ENCODE measurements around the gene SPTBN5.

The SPTBN5 gene

DNA sequence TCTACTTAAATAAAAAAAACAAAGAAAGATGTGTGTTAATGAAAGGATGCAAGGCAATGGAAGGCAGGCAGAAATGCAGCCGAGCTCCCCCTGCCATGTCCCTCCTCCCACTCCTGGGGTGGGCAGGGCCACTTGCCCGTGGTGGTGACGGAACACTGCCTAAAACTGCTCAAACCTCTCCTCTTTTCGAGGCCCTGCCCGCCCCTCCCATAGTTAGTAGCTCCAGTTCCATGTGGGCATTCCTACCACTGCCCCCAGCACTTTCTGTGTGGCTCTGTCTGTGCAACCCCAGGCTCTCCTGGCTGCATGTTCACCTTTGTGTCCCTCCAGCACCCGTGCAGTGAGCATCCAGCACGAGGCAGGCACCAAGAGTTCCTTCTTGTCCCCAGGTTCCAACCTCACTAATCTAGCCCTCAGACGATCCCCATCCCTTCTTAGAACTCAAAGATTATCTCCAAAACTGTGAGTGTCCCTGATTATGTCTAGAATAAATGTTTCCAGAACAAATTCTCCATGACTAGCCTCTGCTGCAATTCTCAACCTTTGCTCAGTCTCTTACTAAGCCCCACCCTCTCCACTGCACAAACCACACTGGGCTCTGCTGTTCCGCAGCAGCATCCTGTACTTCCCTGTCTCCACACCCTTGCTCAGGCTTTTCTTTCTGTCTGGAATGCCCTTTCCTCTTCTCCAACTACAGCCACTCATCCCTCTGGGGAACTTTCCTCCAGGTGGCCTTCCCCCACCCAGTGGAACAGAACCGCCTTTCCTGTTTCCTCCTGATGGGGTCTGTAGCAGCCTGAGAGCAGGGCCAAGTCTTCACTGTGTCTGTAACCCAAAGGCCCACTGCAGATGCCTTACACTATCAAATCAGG lies 32.6 kb upstream of the SPTBN5 start:
- no peak for DNase-seq (ENCODE audit: low spot score)

DNA sequence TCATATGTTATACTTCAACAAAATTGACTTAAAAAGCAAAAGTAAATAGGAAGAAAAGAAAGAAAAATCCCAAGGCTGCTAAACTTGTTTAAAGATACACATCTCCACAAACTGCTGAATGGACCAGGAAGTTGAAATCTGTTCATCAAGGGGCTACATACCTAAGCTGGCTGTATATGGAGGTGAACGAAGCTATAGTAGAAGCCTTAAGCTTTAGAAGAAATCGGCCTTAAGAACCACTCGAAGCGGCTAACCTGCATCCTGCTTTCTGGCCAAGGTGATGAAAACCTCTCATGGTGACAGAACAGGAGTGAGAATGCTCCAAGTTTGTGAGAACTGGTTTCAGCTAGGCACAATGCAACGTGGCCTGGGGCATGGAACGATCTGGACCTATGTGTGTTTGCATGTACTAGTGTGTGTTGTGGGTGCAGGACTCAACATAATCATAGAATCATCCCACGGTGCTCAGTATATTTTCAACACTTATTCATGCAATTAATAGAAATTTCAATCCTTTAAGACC lies 31.3 kb upstream of the SPTBN5 start:
- no peak for DNase-seq (ENCODE audit: low spot score)

DNA sequence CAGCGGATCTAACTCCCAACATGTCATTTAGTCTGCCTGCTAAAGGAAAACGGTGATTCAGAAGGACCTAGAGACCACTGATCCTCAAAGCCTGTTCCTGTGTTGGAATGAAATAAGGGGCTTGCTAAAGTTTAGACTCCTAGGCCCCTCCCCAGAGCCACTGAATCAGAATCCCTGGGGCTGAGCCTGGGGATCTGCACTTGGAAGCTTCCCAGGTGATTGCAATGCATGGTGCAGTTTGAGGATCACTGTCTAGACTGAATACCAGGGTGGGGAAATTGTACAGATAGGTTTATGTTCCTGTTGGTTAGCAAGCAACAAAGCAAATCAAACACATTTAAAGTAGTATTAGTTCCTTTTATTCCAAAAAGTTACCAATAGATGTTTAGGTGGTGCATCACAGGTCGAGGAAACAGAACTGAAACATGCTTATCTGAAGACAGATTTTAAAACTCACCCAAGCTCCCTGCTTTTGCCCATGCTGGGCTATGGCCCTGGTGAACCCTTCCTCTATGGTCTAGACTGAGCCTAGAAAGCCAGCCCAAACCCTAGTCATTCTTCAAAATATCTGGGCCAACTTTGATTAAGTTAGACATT lies 29.6 kb upstream of the SPTBN5 start:
- DNase-seq (ENCODE audit: low spot score) = no peak

DNA sequence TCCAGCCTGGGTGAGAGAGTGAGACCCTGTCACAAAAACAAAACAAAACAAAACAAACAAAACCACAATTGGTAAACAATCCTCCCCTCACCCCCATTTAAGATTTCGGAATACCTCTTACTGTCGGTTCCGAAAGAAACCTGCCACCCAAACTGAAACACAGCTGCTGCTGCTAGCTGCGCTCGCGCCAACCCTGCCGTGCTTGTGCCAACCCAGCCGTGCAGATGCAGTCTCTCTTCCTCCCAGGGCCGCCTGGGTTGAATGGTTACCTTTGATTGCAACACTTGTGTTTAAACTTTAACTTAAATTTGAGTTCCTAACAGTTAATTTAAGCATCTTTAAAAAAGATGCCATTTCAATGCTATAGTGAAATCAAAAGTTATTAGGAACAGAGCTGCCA lies 28.5 kb upstream of the SPTBN5 start:
- DNase-seq (ENCODE audit: low spot score) = no peak

DNA sequence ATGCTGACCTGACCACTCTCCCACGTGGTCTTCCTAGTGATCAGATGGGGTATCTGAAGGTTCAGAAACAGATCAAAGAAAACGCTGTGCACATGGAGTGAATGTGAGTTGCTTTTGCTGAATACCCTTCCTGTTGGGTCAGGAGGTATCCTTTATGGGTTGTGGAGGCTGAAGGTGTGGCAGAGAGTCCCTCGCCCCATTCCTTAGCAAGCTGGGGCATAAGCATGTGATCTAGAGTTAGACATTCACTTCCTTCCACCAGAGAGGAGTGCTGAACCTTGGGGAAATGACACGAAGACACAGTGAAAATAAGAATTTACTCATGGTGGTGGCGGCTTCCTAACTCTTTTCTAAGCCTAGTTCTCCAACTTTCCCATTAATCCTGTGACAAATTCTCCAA lies 27.8 kb upstream of the SPTBN5 start:
- DNase-seq (ENCODE audit: low spot score) = no peak

DNA sequence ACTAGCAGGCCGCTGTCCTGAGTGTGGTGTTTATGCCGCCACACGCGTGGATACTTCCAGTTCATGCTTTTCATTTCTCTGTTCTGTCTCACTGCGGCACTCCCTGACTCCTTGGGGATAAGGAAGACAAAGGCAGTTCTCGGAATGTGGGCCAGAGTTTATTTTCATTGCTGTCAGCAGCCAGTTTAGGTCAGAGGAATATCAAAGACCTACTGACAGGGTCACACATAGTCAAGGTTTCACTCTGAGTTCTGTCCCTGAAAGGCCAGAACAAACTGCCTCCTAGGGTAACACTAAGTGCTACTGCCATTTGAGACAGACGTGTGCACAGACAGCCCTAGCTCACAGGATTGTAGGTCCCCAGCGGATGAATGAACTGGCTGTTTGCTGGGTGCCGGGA lies 27.3 kb upstream of the SPTBN5 start:
- DNase-seq (ENCODE audit: low spot score) = no peak

DNA sequence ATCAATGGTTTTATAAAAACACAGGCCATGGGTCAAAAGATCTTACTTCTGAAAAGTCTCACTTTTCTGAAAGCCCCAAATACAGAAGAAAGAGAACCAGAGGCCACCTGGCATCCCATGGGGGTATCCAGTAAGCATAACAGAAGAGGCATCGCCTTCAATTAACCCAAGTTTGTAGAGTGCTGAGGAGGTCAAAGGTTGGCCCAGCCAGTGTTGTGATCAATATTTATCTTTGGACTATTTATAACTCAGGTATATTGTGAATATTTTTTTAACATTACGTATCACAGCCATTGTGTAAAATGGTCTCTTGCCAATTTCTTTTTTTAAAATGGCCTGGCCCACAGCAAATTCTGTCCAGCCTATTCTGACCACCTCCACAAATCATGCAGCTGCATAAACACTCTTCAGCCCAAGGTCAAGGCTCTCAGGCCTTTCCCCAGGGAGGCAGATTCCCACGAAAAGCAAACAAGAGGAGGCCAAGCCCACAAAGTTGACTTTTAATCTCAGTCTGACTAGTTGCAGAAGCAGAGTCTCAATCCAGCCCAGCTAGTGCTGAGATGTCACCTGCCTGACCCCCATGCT lies 26.2 kb upstream of the SPTBN5 start:
- DNase-seq (ENCODE audit: low spot score) = no peak

DNA sequence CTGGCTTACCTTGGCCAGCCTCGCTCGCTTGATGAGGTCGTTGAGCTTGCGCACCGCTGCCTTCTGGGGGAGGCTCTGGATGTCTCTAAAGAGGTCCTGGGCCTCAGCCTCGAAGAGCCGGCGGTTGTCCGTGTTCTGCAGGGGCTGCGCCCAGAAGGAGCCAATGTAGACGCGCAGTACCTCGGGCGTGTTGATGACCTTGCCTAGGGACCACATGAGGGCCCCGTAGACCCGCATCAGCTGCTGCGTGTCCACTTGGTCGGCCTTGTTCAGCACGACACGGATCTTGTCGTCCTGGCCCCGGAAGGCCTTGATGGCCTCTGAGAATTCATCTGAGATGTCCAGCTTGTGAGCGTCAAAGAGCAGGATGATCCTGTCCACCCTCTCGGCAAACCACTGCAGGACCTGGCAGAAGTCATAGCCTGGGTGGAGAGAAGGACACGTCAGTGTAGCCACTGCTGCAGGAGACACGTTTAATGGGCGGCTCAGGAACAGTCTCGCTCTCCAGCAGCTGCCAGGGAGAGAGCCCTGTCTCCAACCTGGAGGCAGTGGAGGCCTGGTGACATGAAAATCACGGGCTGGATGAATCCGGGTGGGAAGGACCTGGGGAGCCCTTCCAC lies 25.5 kb upstream of the SPTBN5 start:
- no peak for DNase-seq (ENCODE audit: low spot score)

DNA sequence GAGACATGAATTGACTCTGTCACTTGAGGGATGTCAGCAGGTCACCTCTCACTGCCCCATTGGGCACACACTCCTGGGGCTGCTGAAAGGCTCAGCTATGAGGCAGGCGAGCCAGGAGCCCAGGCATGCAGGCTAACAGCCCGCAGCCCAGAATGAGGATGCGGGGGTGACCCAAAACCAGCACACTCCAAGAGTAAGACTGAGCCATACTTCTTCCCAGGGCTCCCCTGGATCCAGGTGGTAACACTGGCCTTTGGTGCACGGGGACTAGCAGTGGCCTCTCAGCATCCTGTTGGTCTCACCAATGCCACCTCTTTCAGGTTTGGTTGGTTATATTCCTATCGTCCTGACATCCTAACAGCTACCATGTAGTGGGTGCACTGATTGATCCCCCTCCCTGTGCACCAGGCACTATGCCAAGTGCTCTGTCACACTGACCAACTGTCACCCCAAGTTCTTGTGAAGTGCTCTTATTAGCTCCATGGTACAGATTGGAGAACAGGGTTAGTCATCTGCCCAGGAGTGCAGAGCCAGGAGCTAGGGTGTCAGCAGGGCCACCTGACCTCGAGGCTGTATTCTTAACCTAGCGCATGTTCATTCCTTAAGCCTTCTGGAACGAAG lies 24.8 kb upstream of the SPTBN5 start:
- DNase-seq (ENCODE audit: low spot score) = no peak

DNA sequence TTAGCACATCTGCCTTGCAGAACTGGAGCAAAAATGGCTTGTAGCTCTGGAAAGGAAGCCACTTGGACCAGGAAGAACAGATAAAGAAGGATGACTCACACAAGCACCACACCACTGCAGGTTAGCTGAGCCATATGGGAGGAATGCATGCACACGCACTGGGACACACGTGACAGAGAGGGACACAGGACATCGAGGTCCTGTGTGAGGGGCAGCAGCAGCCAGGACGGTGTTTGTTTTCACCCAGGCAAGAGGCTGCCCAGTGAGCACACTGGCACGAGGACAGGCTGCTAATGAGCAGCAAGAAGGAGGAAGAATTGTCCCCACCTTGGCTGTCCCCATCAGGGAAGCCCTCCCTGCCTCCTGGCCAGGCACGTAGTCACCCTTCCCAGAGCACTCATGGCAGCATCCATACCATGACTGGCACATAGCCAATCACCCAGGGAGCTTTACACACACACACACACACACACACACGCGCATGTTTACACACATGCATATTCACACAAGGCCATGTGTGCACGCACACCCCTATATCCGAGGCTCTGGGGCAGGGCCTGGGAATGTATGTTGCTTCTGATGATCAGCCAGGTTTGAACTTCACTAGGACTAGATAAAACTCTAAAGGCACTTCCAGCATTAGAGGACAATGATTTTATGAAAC lies 24.0 kb upstream of the SPTBN5 start:
- no peak for DNase-seq (ENCODE audit: low spot score)

DNA sequence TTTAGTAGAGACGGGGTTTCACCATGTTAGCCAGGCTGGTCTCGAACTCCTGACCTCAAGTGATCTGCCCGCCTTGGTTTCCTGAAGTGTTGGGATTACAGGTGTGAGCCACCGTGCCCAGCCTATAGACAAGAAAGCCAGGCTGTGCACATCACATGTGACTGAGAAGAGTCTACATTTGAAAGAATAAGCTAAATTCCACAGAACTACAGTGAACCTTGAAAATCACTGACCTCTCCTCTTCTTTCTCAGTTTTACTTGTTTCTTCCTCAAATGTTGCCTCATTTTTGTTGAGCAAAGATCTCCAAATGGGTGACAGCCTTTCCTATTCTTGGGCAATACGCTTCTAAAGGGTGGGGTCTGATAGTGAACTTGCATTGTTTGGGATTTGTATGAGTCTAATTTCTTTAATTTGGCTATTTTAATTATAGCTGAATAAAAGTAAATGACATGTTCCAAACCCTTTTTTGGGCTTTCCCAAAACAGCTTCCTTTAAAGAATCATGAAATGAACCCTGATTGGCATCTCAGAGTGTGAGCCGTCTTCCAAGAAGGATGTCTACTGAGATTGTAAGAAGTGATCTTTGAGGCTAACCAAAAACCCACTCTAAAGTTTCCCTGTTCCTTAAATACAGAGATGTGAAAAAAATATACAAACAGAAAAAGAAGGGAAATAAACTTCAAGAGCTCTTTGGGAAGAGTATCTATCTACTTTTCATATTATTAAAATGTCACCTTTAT lies 21.6 kb upstream of the SPTBN5 start:
- DNase-seq (ENCODE audit: low spot score) = no peak

DNA sequence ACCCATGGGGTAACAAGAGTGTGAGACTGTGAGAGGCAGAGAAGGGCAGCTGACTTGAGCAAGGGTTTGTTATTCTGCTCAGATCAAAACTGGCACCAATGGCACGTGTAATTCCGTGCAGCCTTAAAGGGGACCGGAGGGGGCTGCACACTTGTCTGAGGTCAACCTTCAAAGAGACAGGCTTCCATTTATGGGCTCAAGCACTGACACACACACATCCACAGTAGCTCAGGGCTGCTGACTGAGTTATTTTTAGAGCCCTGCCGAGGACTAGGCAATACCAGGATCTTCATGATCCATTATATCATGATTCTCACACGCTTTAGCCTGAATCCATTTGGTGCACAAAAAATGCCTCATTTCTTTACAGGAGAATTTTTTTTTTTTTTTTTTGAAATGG lies 20.6 kb upstream of the SPTBN5 start:
- no peak for DNase-seq (ENCODE audit: low spot score)

DNA sequence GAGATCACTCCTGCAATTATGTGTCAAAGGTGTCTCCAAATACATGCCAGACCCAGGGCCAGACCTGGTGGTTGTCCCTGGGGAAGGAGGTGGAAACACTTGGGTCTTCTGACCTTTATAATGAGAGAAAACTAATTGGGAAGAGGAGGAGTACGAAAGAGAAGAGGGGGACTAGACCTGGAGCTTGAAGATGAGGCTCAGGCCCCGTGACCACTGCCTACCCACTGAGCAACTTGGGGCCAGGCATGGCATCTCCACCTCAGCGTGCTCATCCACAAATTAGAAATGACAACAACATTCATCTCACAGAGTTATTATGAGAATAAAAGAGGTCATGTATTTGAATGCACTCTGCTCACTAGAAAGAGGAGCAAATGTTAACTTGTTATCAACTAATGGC lies 19.4 kb upstream of the SPTBN5 start:
- no peak for DNase-seq (ENCODE audit: low spot score)

DNA sequence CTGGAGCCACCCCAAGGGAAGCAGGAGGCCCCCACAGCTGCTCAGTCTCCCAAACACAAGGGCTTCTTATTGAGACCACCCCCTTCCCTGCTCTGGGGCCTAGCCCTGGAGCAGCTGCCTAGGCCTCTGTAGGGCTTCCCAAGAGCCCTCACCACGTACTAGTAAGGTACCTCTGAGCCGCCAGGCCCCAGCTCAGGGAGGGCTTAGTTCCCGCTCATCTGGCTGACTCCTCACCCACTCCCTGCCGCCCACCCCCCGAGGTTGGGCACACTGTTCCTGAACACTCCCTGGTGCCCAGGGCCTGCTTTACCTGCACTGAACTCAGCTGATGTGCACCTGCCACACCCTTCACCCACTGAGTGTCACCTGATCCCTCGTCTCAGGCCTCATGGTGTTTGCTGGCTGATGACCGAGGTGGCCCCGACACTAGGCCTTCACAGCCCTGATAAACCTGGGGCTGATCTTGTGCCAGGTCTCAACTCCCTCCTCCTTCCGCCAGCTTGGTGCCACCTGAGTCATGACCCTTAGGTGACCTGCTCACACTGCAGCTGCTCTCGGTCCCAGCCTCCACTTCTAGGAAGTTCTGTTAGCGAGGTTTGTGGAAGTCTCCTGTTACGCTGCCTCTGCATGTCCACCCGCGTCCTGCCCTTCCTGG lies 18.0 kb upstream of the SPTBN5 start:
- no peak for DNase-seq (ENCODE audit: low spot score)

DNA sequence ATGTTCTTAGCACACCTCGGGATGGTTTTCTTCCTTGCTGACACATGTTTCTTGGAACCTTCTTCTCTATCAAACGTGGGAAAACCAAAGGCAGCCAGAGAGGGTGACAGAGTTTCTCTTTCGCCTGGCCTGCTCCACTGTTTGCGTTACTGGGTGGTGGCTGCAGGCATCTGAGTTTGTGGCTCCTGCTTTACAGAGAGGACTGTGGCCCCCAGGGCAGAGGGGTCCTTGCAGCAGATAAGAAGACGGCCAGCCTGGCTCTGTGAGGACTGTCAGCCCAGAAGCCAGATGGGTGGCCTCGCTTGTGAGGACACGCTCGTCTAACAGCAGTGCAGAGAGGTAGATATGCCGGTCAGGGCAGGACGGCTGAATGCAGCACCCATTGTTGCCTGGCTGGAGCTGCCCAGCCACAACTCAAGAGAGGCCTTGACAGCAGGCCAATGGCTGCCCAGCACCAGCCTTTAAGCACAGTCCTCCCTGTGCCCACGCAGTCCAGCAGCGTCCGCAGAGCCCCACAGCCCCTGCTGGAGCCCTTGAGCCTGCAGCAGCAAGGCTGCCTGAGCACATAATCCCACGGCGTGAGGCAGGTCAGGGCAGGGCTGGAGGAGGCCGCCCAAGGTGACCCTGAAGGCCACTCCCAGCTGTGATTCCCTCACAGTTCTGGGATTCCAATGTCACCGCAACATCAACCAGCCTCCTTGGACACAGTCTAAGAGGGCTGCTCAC lies 15.0 kb upstream of the SPTBN5 start:
- no peak for DNase-seq (ENCODE audit: low spot score)

DNA sequence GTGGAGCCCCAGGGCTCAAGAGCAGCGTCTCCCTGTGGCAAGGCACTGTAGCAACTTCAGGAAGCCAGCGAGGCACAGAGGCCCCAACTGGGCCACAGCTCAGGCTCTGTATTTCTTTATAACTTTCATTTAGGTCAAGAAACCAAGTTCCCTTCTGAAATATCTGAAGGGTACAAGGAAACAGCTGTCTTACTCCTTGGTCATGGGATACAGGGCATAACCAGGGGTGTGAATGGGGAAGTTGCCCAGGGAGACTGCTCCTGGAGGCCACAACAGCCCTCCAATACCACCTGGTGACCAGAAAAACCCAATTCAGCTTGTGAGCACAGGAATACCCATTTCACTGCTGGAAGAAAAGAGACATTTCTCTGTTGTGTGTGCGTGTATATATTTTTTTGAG lies 13.3 kb upstream of the SPTBN5 start:
- DNase-seq (ENCODE audit: low spot score) = no peak

DNA sequence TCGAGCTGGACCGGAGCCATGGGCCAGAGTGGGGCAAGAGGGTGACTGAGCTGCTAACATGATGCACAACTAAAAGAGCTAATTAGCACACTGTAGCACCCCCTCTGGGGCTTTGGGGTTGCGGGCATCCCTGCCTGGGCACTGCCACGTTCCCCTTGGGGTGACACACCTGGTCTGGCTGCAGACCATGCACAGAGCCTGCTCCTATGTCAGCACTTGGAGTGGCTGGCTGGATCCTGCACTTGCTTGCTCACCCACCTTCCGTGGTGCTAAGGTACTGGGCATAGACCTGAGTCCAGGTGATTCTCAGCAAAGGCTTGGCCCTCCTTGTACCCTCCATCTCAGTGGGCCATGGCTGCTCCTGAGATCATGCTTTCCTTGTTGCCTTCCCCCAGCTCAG lies 12.8 kb upstream of the SPTBN5 start:
- DNase-seq (ENCODE audit: low spot score) = no peak

DNA sequence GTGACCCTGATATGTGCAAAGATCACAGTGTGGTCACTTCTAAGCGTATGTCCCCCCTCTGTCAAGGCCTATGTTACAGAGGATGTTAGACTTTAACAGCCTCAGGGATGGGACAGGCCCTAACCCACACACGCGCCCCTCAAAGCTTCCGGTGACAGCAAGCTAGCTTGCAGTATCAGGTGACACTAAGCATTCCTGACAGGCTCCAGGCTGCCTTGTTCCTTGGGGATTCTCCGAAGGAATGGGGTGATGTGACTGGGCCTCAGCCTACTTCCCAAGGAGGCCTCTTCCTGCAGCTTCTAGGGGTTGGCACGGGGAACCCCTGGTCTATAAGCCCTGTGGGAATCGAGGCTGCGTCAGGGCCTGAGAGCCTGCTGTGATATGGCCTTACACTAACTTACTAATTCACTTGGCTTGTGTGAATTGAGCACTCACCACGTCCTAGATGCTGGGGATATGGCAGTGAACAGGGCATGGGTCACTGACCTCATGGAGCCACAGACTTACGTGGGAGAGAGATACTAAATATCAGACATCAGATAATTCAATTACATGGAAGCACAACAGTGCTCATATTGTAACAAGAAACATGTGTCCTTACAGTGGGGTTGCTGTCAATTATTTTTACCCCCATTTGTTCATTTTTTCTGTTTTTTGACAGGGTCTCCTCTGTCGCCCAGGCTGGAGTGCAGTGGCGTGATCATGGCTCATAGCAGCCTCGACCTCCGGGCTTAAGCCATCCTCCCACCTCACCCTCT lies 11.4 kb upstream of the SPTBN5 start:
- DNase-seq (ENCODE audit: low spot score) = no peak

DNA sequence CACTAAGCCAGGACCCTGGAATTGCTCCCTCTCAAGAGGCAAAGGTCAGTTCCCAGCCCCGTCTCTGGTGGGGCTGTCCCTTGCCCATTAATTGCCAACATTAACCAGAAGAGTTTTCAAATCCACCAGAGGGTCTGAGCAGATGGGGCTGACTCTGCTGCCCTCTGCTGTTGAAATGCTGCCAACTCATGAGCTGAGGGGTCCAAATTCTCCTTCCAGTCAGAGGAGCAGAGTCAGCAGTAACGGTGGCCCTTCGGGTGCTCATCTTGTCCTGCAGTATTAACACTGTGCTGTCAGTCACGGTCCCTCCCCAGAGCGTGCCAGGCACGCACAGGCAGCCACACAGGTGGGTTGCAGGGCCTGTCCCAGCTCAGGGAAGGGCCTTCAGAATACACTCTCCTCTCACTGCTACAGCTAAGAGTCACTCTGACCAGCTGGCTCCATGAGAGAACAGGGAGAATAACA lies 10.7 kb upstream of the SPTBN5 start:
- DNase-seq (ENCODE audit: low spot score) = peak; percentile 87
